Measurements from ENCODE around the gene PRKX.
"Not testable (repeated sequence)": the region's sequence is repeated elsewhere in the genome, so short reads cannot be mapped to it uniquely, and the experiment has no call there.

The PRKX gene

GRCh38 chrX:3707673-3708274 is 5.7 kb downstream of the PRKX start:
- not testable (repeated sequence) for DNase-seq

- DNase-seq: no peak
These were observed 7.0 kb downstream of the PRKX start for GRCh38 chrX:3706481-3706880.

GRCh38 chrX:3703251-3703650 is 10.2 kb downstream of the PRKX start:
- DNase-seq: not testable (repeated sequence)

- not testable (repeated sequence) for DNase-seq
These were observed 11.4 kb downstream of the PRKX start for GRCh38 chrX:3702095-3702494.

GRCh38 chrX:3701445-3701928 is 12.0 kb downstream of the PRKX start:
- DNase-seq: not testable (repeated sequence)

GRCh38 chrX:3699821-3700381 is 13.5 kb downstream of the PRKX start:
- DNase-seq: no peak

- DNase-seq: no peak
These were observed 15.7 kb downstream of the PRKX start for GRCh38 chrX:3697701-3698279.

- no peak for DNase-seq
These were observed 16.2 kb downstream of the PRKX start for GRCh38 chrX:3697220-3697684.

- no peak for DNase-seq
These were observed 17.9 kb downstream of the PRKX start for GRCh38 chrX:3695536-3695935.

GRCh38 chrX:3690140-3690539 is 23.3 kb downstream of the PRKX start:
- no peak for DNase-seq

GRCh38 chrX:3683236-3683635 is 30.2 kb downstream of the PRKX start:
- not testable (repeated sequence) for DNase-seq

GRCh38 chrX:3680459-3680858 is 33.0 kb downstream of the PRKX start:
- no peak for DNase-seq

- no peak for DNase-seq
These were observed 33.8 kb downstream of the PRKX start for GRCh38 chrX:3679669-3680068.

GRCh38 chrX:3678328-3678727 is 35.1 kb downstream of the PRKX start:
- DNase-seq: no peak

GRCh38 chrX:3674881-3675280 is 38.6 kb downstream of the PRKX start:
- DNase-seq: no peak

- DNase-seq: no peak
These were observed 43.5 kb downstream of the PRKX start for GRCh38 chrX:3669841-3670475.

- DNase-seq: no peak
These were observed 46.5 kb downstream of the PRKX start for GRCh38 chrX:3666975-3667374.

GRCh38 chrX:3664921-3665320 is 48.5 kb downstream of the PRKX start:
- no peak for DNase-seq

GRCh38 chrX:3663576-3664250 is 49.7 kb downstream of the PRKX start:
- DNase-seq: not testable (repeated sequence)

GRCh38 chrX:3659761-3660160 is 53.7 kb downstream of the PRKX start:
- no peak for DNase-seq

GRCh38 chrX:3655181-3655580 is 58.3 kb downstream of the PRKX start:
- no peak for DNase-seq

- DNase-seq: no peak
These were observed 60.3 kb downstream of the PRKX start for GRCh38 chrX:3653111-3653510.

GRCh38 chrX:3651277-3651676 is 62.2 kb downstream of the PRKX start:
- no peak for DNase-seq

Measured in NCI-H510A (cell line).